ENCODE results near the gene GLYATL3.

The GLYATL3 gene

DNA sequence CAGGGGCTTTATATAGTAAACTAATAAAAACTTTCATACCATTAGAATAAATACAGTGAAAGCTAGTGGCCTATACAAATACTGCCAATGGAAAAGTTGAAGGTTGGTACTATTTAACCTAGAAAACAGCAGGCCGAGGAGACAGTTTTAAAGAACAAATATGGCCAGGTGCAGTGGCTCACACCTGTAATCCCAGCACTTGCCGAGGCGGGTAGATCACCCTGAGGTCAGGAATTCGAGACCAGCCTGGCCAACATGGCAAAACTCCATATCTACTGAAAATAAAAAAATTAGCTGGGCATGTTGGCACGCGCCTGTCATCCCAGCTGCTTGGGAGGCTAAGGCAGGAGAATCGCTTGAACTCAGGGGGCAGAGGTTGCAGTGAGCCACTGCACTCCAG lies 24.8 kb downstream of the GLYATL3 start:
- no peaks in the 10 kb centered on the region for H3K36me3 ChIP-seq
- H3K27me3 ChIP-seq = no peaks in the 10 kb centered on the region
- no peak overlapping the region for H3K4me3 ChIP-seq (ENCODE audit: low read depth in 1 of 2, low read length in 1 of 2)
- TF ChIP-seq, protein P1, sequence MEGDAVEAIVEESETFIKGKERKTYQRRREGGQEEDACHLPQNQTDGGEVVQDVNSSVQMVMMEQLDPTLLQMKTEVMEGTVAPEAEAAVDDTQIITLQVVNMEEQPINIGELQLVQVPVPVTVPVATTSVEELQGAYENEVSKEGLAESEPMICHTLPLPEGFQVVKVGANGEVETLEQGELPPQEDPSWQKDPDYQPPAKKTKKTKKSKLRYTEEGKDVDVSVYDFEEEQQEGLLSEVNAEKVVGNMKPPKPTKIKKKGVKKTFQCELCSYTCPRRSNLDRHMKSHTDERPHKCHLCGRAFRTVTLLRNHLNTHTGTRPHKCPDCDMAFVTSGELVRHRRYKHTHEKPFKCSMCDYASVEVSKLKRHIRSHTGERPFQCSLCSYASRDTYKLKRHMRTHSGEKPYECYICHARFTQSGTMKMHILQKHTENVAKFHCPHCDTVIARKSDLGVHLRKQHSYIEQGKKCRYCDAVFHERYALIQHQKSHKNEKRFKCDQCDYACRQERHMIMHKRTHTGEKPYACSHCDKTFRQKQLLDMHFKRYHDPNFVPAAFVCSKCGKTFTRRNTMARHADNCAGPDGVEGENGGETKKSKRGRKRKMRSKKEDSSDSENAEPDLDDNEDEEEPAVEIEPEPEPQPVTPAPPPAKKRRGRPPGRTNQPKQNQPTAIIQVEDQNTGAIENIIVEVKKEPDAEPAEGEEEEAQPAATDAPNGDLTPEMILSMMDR (IDR thresholded peaks at IDR 0.05) = no peak
- H3K27ac ChIP-seq = no peak overlapping the region
- H3K9me3 ChIP-seq = no peaks in the 10 kb centered on the region
- no peaks in the 10 kb centered on the region for H3K4me1 ChIP-seq (ENCODE audit: control insufficient read depth in 1 of 2, insufficient read depth in 1 of 2, low read depth in 1 of 2, low read length in 1 of 2)

DNA sequence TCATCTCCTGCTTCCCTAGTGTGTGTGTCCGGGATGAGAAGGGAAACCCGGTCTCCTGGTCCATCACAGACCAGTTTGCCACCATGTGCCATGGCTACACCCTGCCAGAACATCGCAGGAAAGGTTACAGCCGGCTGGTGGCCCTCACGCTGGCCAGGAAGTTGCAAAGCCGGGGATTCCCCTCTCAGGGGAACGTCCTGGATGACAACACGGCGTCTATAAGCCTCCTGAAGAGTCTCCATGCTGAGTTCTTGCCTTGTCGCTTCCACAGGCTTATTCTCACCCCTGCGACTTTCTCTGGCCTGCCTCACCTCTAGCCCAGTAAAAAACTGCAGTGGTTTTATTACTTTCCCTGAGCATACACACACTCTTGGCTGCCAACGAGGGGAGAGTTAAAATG lies 26.9 kb downstream of the GLYATL3 start:
- no peak overlapping the region for H3K27ac ChIP-seq
- no peaks in the 10 kb centered on the region for H3K36me3 ChIP-seq
- H3K4me3 ChIP-seq (ENCODE audit: low read depth in 1 of 2, low read length in 1 of 2) = no peak overlapping the region
- H3K4me1 ChIP-seq (ENCODE audit: control insufficient read depth in 1 of 2, insufficient read depth in 1 of 2, low read depth in 1 of 2, low read length in 1 of 2) = no peaks in the 10 kb centered on the region
- TF ChIP-seq, protein P1 (IDR thresholded peaks at IDR 0.05) = no peak
- H3K27me3 ChIP-seq = peaks cover 5% of the 10 kb centered on the region
- H3K9me3 ChIP-seq = no peaks in the 10 kb centered on the region

DNA sequence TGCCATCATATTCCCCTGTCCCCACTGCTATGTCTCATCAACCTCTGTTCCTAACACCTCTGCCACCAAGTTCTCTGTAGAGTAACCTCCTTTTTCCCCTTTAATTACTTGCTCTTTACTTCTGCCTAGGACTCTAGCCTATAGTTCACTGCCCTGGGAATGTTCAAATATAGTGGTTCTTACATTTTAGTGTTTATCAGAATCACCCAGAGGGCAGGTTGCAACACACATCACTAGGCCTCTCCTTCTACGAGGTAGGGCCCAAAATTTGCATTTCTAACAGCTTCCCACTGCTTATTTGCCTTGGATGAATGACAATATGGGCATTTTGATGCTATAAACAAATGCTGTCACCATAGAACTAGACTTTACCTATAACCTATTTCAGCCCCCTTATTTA lies 27.6 kb downstream of the GLYATL3 start:
- Histone ChIP-seq H3K27ac (no peak overlapping the region), H3K4me1 (ENCODE audit: control insufficient read depth in 1 of 2, insufficient read depth in 1 of 2, low read depth in 1 of 2, low read length in 1 of 2) (no peaks in the 10 kb centered on the region), H3K27me3 (peaks cover 5% of the 10 kb centered on the region), H3K36me3 (no peaks in the 10 kb centered on the region), H3K4me3 (ENCODE audit: low read depth in 1 of 2, low read length in 1 of 2) (no peak overlapping the region), H3K9me3 (no peaks in the 10 kb centered on the region)
- TF ChIP-seq, protein P1 (IDR thresholded peaks at IDR 0.05) = no peak

DNA sequence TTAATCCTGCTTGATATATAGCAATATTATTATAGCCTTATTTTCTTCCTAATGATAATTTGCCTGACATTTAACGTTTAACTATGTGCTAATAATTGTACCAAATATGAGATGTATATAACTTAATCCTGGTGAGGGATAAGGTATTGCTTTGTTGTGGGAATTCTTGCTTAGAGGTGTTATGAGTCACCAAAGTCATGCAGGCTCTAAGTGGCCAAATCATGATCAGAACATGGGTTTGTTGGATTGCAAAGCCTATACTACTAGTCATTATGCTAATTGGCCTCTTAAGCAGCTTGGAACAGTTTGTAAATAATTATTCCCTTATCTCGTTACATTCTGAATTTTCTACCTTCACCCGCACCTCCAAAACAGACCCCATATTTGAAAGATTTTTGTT lies 28.8 kb downstream of the GLYATL3 start:
- Histone ChIP-seq H3K27me3 (peaks cover 5% of the 10 kb centered on the region), H3K27ac (no peak overlapping the region), H3K36me3 (no peaks in the 10 kb centered on the region), H3K4me3 (ENCODE audit: low read depth in 1 of 2, low read length in 1 of 2) (no peak overlapping the region), H3K4me1 (ENCODE audit: control insufficient read depth in 1 of 2, insufficient read depth in 1 of 2, low read depth in 1 of 2, low read length in 1 of 2) (no peaks in the 10 kb centered on the region), H3K9me3 (no peaks in the 10 kb centered on the region)
- TF ChIP-seq, protein P1 (IDR thresholded peaks at IDR 0.05) = no peak

DNA sequence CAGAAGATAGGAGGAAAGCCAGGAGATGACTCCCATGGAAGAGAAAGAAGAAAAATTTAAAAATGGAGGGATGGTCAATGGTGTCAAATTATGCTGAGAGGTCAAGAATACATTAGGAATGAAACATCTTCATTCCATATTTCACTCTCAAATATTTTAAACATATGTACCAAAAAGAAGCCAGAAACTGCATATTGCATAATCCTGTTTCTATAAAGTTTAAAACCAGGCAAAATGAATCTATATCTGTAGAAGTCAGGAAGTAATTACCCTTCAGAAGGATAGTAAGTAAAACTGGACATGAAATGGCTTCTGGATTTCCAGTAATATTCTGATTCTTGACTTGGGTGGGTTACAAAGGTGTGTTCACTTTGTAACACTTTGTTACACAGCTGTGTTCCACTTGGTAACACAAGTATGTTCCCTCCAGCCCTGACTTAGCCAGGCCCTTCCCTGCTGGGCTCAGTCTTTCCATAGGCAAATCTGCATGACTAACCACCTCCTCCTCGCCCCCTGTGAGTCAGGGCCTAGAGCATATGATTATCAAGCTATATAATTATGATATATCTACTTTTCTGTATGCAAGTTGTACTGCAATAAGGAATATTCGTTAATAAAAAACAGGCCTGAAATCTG lies 30.5 kb downstream of the GLYATL3 start:
- TF ChIP-seq, protein P1 (IDR thresholded peaks at IDR 0.05) = no peak
- Histone ChIP-seq H3K36me3 (no peaks in the 10 kb centered on the region), H3K4me3 (ENCODE audit: low read depth in 1 of 2, low read length in 1 of 2) (no peak overlapping the region), H3K27ac (no peak overlapping the region), H3K4me1 (ENCODE audit: control insufficient read depth in 1 of 2, insufficient read depth in 1 of 2, low read depth in 1 of 2, low read length in 1 of 2) (no peaks in the 10 kb centered on the region), H3K27me3 (peaks cover 5% of the 10 kb centered on the region), H3K9me3 (no peaks in the 10 kb centered on the region)

All from neutrophil (primary cell).